Prostate gland (tissue), 2 donors: ENCODE measurements around the gene DRC7. TPM values are rescaled to one million over a fixed set of nuclear protein-coding genes. Genes with fewer than 3 reads are reported as not detected.

ENCODE experiments used
- DNase-seq: peaks from one replicate; pipeline ENCODE4 v3.0.0-alpha.2; 2019; ENCODE audit warnings: low spot score
- H3K27ac ChIP-seq, 2 donors: fragments of 200-600 bp; sonication (generic); 2 replicates each; pipeline ENCODE4 v1.5.1; 2017 to 2019
- H3K27me3 ChIP-seq: fragments of 200-600 bp; sonication (generic); replicated peaks from 2 replicates; pipeline ENCODE4 v1.5.1; 2019; ENCODE audit not compliant: insufficient read depth
- H3K36me3 ChIP-seq, 2 donors: fragments of 200-600 bp; sonication (generic); 1 replicate in 1 of 2; 2 replicates in 1 of 2; pipeline versions ENCODE4 v1.5.1 to v1.8.1; 2017 to 2019
- H3K4me1 ChIP-seq: fragments of 200-600 bp; sonication (generic); replicated peaks from 2 replicates; pipeline ENCODE4 v1.5.1; 2019
- H3K4me3 ChIP-seq, 2 donors: fragments of 200-600 bp; sonication (generic); 2 replicates each; pipeline ENCODE4 v1.5.1; 2017 to 2019
- H3K9me3 ChIP-seq: fragments of 200-600 bp; sonication (generic); 2 replicates; pipeline ENCODE4 v1.5.1; 2017
- POLR2A ChIP-seq: fragments of 450-650 bp; IDR thresholded peaks from one replicate; pipeline ENCODE4 v1.6.1; 2016; ENCODE audit warnings: antibody characterized with exemption, mild to moderate bottlenecking
- POLR2AphosphoS5 ChIP-seq: sonication (generic); formaldehyde crosslinking; IDR thresholded peaks from one replicate; pipeline ENCODE4 v1.6.1; 2017; ENCODE audit warnings: antibody characterized with exemption
- WGBS: methylation state at CpG from one replicate; pipeline ENCODE4 v1.1.5; 2018; 5-methylcytosine and 5-hydroxymethylcytosine counted together
- intact Hi-C: fragments of 100-400 bp; cut with DNase I; formaldehyde crosslinking; loops from one replicate; pipeline ENCODE4 v1.14.2; 2022
- total RNA-seq, 2 donors: library from RNA; depleted of rRNA; stranded (reverse); fragments of >200 nt; gene quantifications; one replicate each; pipeline ENCODE4 v1.1.0, GENCODE V29; 2016
- TF ChIP-seq, protein P1 (sequence below), 4 experiments: fragments of 200-600 bp in 2 of 4; fragments of 450-650 bp in 2 of 4; sonication (generic) in 2 of 4; IDR thresholded peaks; 1 replicate in 3 of 4; 2 replicates in 1 of 4; pipeline ENCODE4 v1.5.1; 2016 to 2019; ENCODE audit warnings: antibody characterized with exemption in 4 of 4, mild to moderate bottlenecking in 2 of 4, moderate library complexity in 2 of 4

Gene DRC7
- total RNA-seq, 2 donors from 2014 or later, result 5.5 TPM; not detected in 1

GRCh38 chr16:57713596-57713995, 19.0 kb downstream of the DRC7 start:
- Histone ChIP-seq H3K27me3 (no peaks in the 10 kb centered on the region), H3K27ac (no peak overlapping the region), H3K9me3 (no peaks in the 10 kb centered on the region), H3K4me1 (no peaks in the 10 kb centered on the region), H3K36me3 (no peaks in the 10 kb centered on the region), H3K4me3 (no peak overlapping the region)
- WGBS, result 96% methylated on average over 8 of the region's 8 CpGs
- TF ChIP-seq POLR2AphosphoS5, result no peak
- no peak for TF ChIP-seq POLR2A
- TF ChIP-seq, protein P1, sequence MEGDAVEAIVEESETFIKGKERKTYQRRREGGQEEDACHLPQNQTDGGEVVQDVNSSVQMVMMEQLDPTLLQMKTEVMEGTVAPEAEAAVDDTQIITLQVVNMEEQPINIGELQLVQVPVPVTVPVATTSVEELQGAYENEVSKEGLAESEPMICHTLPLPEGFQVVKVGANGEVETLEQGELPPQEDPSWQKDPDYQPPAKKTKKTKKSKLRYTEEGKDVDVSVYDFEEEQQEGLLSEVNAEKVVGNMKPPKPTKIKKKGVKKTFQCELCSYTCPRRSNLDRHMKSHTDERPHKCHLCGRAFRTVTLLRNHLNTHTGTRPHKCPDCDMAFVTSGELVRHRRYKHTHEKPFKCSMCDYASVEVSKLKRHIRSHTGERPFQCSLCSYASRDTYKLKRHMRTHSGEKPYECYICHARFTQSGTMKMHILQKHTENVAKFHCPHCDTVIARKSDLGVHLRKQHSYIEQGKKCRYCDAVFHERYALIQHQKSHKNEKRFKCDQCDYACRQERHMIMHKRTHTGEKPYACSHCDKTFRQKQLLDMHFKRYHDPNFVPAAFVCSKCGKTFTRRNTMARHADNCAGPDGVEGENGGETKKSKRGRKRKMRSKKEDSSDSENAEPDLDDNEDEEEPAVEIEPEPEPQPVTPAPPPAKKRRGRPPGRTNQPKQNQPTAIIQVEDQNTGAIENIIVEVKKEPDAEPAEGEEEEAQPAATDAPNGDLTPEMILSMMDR (IDR thresholded peaks at IDR 0.05), result no peak
- no peak for DNase-seq
- intact Hi-C loops, result loop anchor here (10.0 kb wide), 1 partner anchor 59 kb away; no protein-coding TSS in a partner anchor

- 89% methylated on average over 6 of the region's 6 CpGs for WGBS
- no peaks in the 10 kb centered on the region for H3K9me3 ChIP-seq
- no peaks in the 10 kb centered on the region for H3K27me3 ChIP-seq
- no peaks in the 10 kb centered on the region for H3K36me3 ChIP-seq
- no peak for DNase-seq
- intact Hi-C loops, result loop anchor here (10.0 kb wide), 1 partner anchor 59 kb away; no protein-coding TSS in a partner anchor
- TF ChIP-seq POLR2AphosphoS5 (no peak), POLR2A (no peak)
- TF ChIP-seq, protein P1 (IDR thresholded peaks at IDR 0.05), result no peak
- no peak overlapping the region for H3K4me3 ChIP-seq
- no peak overlapping the region for H3K27ac ChIP-seq
- H3K4me1 ChIP-seq, result no peaks in the 10 kb centered on the region
Measured at GRCh38 chr16:57714047-57714446, 19.4 kb downstream of the DRC7 start.

DNA sequence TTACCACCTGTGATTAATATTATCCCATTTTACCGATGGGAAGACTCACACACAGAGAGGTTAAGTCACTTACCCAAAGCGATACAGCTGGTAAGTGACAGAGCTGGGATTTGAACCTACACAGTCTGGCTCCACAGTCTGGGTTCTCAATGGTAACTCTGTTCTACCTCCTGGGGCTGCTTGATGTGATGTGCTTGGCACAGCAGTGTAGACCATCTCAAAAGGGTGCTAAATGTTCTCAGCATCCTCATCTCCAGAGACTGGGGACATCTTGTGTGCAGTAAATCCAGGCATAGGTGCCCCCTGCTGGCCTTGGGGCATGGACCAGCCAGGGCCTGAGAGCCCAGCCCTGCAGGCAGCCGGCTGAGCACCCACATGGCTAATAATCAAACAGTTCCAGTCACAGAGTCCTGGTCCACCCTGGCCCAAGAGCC, 25.6 kb downstream of the DRC7 start:
- Histone ChIP-seq H3K4me1 (no peaks in the 10 kb centered on the region), H3K4me3 (no peak overlapping the region), H3K36me3 (no peaks in the 10 kb centered on the region), H3K9me3 (no peaks in the 10 kb centered on the region), H3K27ac (no peak overlapping the region), H3K27me3 (no peaks in the 10 kb centered on the region)
- intact Hi-C loops, result no loop called here
- no peak for TF ChIP-seq POLR2AphosphoS5
- TF ChIP-seq, protein P1 (IDR thresholded peaks at IDR 0.05), result peak in 3 of 4 experiments; percentile 42 to 70 (median 68)
- 69% methylated on average over 3 of the region's 3 CpGs for WGBS
- peak; percentile 51 for DNase-seq

DNA sequence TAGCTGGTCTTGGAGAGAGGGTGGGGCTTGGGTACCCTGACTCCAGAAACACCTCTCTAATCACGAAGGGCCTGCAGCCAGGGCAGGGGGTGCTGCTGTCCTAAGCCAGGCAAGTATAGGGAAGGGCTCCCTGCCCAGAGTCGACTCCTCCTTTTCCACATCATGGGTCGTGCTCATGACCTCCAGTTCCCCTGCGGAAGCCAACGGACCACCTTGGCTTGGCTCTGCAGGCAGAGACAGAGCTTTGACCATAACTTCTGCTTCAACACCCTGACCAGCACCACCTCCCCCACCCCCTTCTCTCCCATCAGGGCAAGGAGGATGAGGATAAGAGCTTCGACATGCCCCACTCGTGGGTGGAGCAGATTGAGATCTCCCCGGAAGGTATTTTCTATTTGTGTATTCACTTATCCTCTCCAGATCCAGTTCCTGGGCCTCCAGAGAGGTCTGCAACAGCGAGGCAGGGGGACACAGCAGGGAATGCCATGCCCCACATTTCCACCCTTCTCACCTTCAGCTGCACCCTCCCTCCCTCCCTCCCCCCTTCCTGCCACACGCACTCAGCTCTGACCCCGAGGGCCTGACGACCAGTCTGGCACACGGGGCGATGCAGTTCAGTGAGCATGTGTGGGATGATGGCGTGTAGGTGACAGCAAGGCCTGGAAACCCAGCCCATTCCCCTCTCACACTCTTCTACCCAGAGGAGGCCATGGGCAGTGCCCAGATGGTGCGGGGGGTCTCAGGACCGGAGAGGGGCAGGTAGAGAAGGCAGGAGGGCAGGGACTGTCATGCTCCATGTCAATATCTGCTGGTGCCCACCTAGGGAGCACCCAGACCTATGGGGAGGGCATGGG, 27.0 kb downstream of the DRC7 start:
- TF ChIP-seq, protein P1 (IDR thresholded peaks at IDR 0.05), result no peak
- TF ChIP-seq POLR2A, result no peak
- no peak for TF ChIP-seq POLR2AphosphoS5
- Histone ChIP-seq H3K27ac (no peak overlapping the region), H3K36me3 (no peaks in the 10 kb centered on the region), H3K9me3 (no peaks in the 10 kb centered on the region), H3K4me1 (no peaks in the 10 kb centered on the region), H3K4me3 (no peak overlapping the region), H3K27me3 (no peaks in the 10 kb centered on the region)
- DNase-seq, result no peak
- intact Hi-C loops, result no loop called here
- 79% methylated on average over 17 of the region's 17 CpGs for WGBS

- H3K36me3 ChIP-seq, result no peaks in the 10 kb centered on the region
- no peak for DNase-seq
- no peaks in the 10 kb centered on the region for H3K4me1 ChIP-seq
- H3K27me3 ChIP-seq, result no peaks in the 10 kb centered on the region
- no peak overlapping the region for H3K27ac ChIP-seq
- 84% methylated on average over 2 of the region's 2 CpGs for WGBS
- H3K4me3 ChIP-seq, result no peak overlapping the region
- intact Hi-C loops, result no loop called here
- H3K9me3 ChIP-seq, result no peaks in the 10 kb centered on the region
- TF ChIP-seq, protein P1 (IDR thresholded peaks at IDR 0.05), result no peak
- TF ChIP-seq POLR2AphosphoS5, result no peak
- TF ChIP-seq POLR2A, result no peak
Measured at GRCh38 chr16:57722210-57722499, 27.5 kb downstream of the DRC7 start.
